ENCODE data around the gene ZNF141.
"Not testable (repeated sequence)": the region's sequence is repeated elsewhere in the genome, so short reads cannot be mapped to it uniquely, and the experiment has no call there.

Gene ZNF141

GRCh38 chr4:385934-386707 lies 48.5 kb downstream of the ZNF141 start:
- DNase-seq (ENCODE audit: low spot score), result no peak

- DNase-seq (ENCODE audit: low spot score), result no peak
These were observed 49.1 kb downstream of the ZNF141 start for GRCh38 chr4:386708-387105.

- no peak for DNase-seq (ENCODE audit: low spot score)
These were observed 66.4 kb downstream of the ZNF141 start for GRCh38 chr4:404006-404405.

- not testable (repeated sequence) for DNase-seq (ENCODE audit: low spot score)
These were observed 70.7 kb downstream of the ZNF141 start for GRCh38 chr4:408321-408720.

- DNase-seq (ENCODE audit: low spot score), result no peak
These were observed 85.0 kb downstream of the ZNF141 start for GRCh38 chr4:422587-422986.
